Breast epithelium (tissue), 4 donors: ENCODE results near the gene TNS3. TPM values are rescaled to one million over a fixed set of nuclear protein-coding genes. Genes with fewer than 3 reads are reported as not detected.
"Not testable (repeated sequence)": the region's sequence is repeated elsewhere in the genome, so short reads cannot be mapped to it uniquely, and the experiment has no call there.

Experiments used
- DNase-seq, 2 donors: peaks; one replicate each; pipeline ENCODE4 v3.0.0-alpha.2; 2019; ENCODE audit warnings: low spot score in 2 of 2
- H3K27ac ChIP-seq, 2 donors: fragments of 200-600 bp; sonication (generic) in 1 of 2; one replicate each; pipeline ENCODE4 v1.5.1; 2016 to 2019; ENCODE audit warnings: mild to moderate bottlenecking in 1 of 2
- H3K27me3 ChIP-seq, 2 donors: fragments of 200-600 bp; sonication (generic) in 1 of 2; one replicate each; pipeline versions ENCODE4 v1.5.1 to v1.6.0; 2017 to 2019; ENCODE audit warnings: control low read depth in 1 of 2, mild to moderate bottlenecking in 1 of 2
- H3K36me3 ChIP-seq: fragments of 200-600 bp; one replicate; pipeline ENCODE4 v1.5.1; 2019
- H3K4me1 ChIP-seq, 2 donors: fragments of 200-600 bp; sonication (generic); one replicate each; pipeline ENCODE4 v1.5.1; 2016 to 2019; ENCODE audit warnings: control low read depth in 1 of 2
- H3K4me3 ChIP-seq, 3 donors: fragments of 200-600 bp; sonication (generic); 1 replicate in 2 of 3; 2 replicates in 1 of 3; pipeline ENCODE4 v1.5.1; 2016 to 2019; ENCODE audit warnings: mild to moderate bottlenecking in 3 of 3, moderate library complexity in 2 of 3
- H3K9me3 ChIP-seq, 2 donors: fragments of 200-600 bp; sonication (generic) in 1 of 2; one replicate each; pipeline ENCODE4 v1.5.1; 2016 to 2019; ENCODE audit warnings: control low read depth in 1 of 2
- CTCF ChIP-seq, 3 donors: fragments of 450-650 bp; IDR thresholded peaks; one replicate each; pipeline ENCODE4 v1.5.1; 2016 to 2017; ENCODE audit warnings: antibody characterized with exemption in 3 of 3, mild to moderate bottlenecking in 3 of 3, moderate library complexity in 3 of 3
- POLR2A ChIP-seq: fragments of 450-650 bp; IDR thresholded peaks from one replicate; pipeline ENCODE4 v1.6.1; 2016; ENCODE audit warnings: antibody characterized with exemption, mild to moderate bottlenecking, moderate library complexity
- POLR2AphosphoS5 ChIP-seq, 3 donors: sonication (generic); formaldehyde crosslinking; IDR thresholded peaks; one replicate each; pipeline ENCODE4 v1.6.1; 2017; ENCODE audit warnings: antibody characterized with exemption in 3 of 3
- intact Hi-C: fragments of 100-400 bp; cut with DNase I; formaldehyde crosslinking; loops from one replicate; pipeline ENCODE4 v1.15.1; 2023; ENCODE audit warnings: low total_unique reads
- total RNA-seq, 3 donors: library from RNA; depleted of rRNA; stranded (reverse); fragments of >200 nt; gene quantifications; one replicate each; pipeline ENCODE4 v1.1.0, GENCODE V29; 2016

Gene TNS3
- total RNA-seq, 3 donors from 2014 or later: 41.0 to 78.1 (median 56.2) TPM

GRCh38 chr7:47446871-47447466 is 134.9 kb downstream of the TNS3 start:
- no peak overlapping the region for H3K27ac ChIP-seq
- H3K4me3 ChIP-seq: no peak overlapping the region
- intact Hi-C loops: loop anchor here (1.0 kb wide), 1 partner anchor 16 kb away; no protein-coding TSS in a partner anchor
- H3K9me3 ChIP-seq: no peaks in the 10 kb centered on the region
- TF ChIP-seq POLR2A: no peak
- TF ChIP-seq CTCF (IDR thresholded peaks at IDR 0.05): no peak
- no peak for TF ChIP-seq POLR2AphosphoS5 (IDR thresholded peaks at IDR 0.05)
- no peaks in the 10 kb centered on the region for H3K27me3 ChIP-seq
- no peak for DNase-seq
- H3K4me1 ChIP-seq: no peaks in the 10 kb centered on the region
- H3K36me3 ChIP-seq: no peaks in the 10 kb centered on the region

- no peaks in the 10 kb centered on the region for H3K4me1 ChIP-seq
- no peaks in the 10 kb centered on the region for H3K9me3 ChIP-seq
- H3K4me3 ChIP-seq: no peak overlapping the region
- DNase-seq: no peak
- intact Hi-C loops: no loop called here
- no peak overlapping the region for H3K27ac ChIP-seq
- no peaks in the 10 kb centered on the region for H3K27me3 ChIP-seq
- TF ChIP-seq POLR2A (no peak), CTCF (IDR thresholded peaks at IDR 0.05) (peak in 2 of 3 donors; percentile 48 to 49), POLR2AphosphoS5 (IDR thresholded peaks at IDR 0.05) (no peak)
- no peaks in the 10 kb centered on the region for H3K36me3 ChIP-seq
Measured at GRCh38 chr7:47444376-47445098, 137.4 kb downstream of the TNS3 start.

- intact Hi-C loops: no loop called here
- H3K4me3 ChIP-seq: no peak overlapping the region
- no peaks in the 10 kb centered on the region for H3K36me3 ChIP-seq
- no peak overlapping the region for H3K27ac ChIP-seq
- TF ChIP-seq POLR2AphosphoS5 (IDR thresholded peaks at IDR 0.05): no peak
- TF ChIP-seq CTCF (IDR thresholded peaks at IDR 0.05): no peak
- TF ChIP-seq POLR2A: no peak
- no peak for DNase-seq
- no peaks in the 10 kb centered on the region for H3K27me3 ChIP-seq
- no peaks in the 10 kb centered on the region for H3K9me3 ChIP-seq
- no peaks in the 10 kb centered on the region for H3K4me1 ChIP-seq
Measured at GRCh38 chr7:47443049-47443448, 138.9 kb downstream of the TNS3 start.

GRCh38 chr7:47442605-47442865 is 139.4 kb downstream of the TNS3 start:
- Histone ChIP-seq H3K36me3 (no peaks in the 10 kb centered on the region), H3K4me3 (no peak overlapping the region), H3K4me1 (no peaks in the 10 kb centered on the region), H3K27ac (no peak overlapping the region), H3K27me3 (no peaks in the 10 kb centered on the region), H3K9me3 (no peaks in the 10 kb centered on the region)
- no peak for TF ChIP-seq POLR2AphosphoS5 (IDR thresholded peaks at IDR 0.05)
- TF ChIP-seq POLR2A: no peak
- no peak for TF ChIP-seq CTCF (IDR thresholded peaks at IDR 0.05)
- DNase-seq: no peak
- intact Hi-C loops: no loop called here

GRCh38 chr7:47441796-47442604 is 139.9 kb downstream of the TNS3 start:
- Histone ChIP-seq H3K36me3 (no peaks in the 10 kb centered on the region), H3K9me3 (no peaks in the 10 kb centered on the region), H3K27ac (no peak overlapping the region), H3K27me3 (no peaks in the 10 kb centered on the region), H3K4me1 (no peaks in the 10 kb centered on the region), H3K4me3 (no peak overlapping the region)
- intact Hi-C loops: no loop called here
- TF ChIP-seq POLR2A (no peak), POLR2AphosphoS5 (IDR thresholded peaks at IDR 0.05) (no peak), CTCF (IDR thresholded peaks at IDR 0.05) (no peak)
- DNase-seq: no peak

- H3K4me3 ChIP-seq, H3K36me3 ChIP-seq, DNase-seq, H3K27ac ChIP-seq, H3K27me3 ChIP-seq, intact Hi-C loops, H3K9me3 ChIP-seq, H3K4me1 ChIP-seq: not testable (repeated sequence)
Measured at GRCh38 chr7:47441048-47441447, 140.9 kb downstream of the TNS3 start.
